Uterus (tissue), 4 donors: ENCODE measurements around the gene DGAT2. TPM values are rescaled to one million over a fixed set of nuclear protein-coding genes. Genes with fewer than 3 reads are reported as not detected.

Experiments used
- DNase-seq, 2 donors: peaks; one replicate each; pipeline ENCODE4 v3.0.0-alpha.2; 2019 to 2020
- H3K27ac ChIP-seq, 2 donors: fragments of 200-600 bp; sonication (generic); 1 replicate in 1 of 2; 2 replicates in 1 of 2; pipeline ENCODE4 v1.5.1; 2016 to 2018
- H3K27me3 ChIP-seq, 2 donors: fragments of 200-600 bp; sonication (generic); one replicate each; pipeline ENCODE4 v1.5.1; 2018 to 2019; ENCODE audit warnings: control low read depth in 1 of 2
- H3K36me3 ChIP-seq, 2 donors: fragments of 200-600 bp; sonication (generic); one replicate each; pipeline ENCODE4 v1.5.1; 2019; ENCODE audit warnings: control low read depth in 1 of 2
- H3K4me1 ChIP-seq, 2 donors: fragments of 200-600 bp; sonication (generic); one replicate each; pipeline ENCODE4 v1.5.1; 2018 to 2019; ENCODE audit warnings: control low read depth in 1 of 2
- H3K4me3 ChIP-seq, 2 donors: fragments of 200-600 bp; sonication (generic); 1 replicate in 1 of 2; 2 replicates in 1 of 2; pipeline ENCODE4 v1.5.1; 2018 to 2019; ENCODE audit warnings: mild to moderate bottlenecking in 1 of 2
- H3K9me3 ChIP-seq, 2 donors: fragments of 200-600 bp; sonication (generic); one replicate each; pipeline ENCODE4 v1.5.1; 2019; ENCODE audit warnings: control low read depth in 1 of 2
- POLR2A ChIP-seq, 2 donors: fragments of 450-650 bp; IDR thresholded peaks; one replicate each; pipeline ENCODE4 v1.6.1; 2016; ENCODE audit warnings: antibody characterized with exemption in 2 of 2, mild to moderate bottlenecking in 1 of 2, moderate library complexity in 1 of 2
- intact Hi-C: fragments of 100-400 bp; cut with DNase I; formaldehyde crosslinking; loops from one replicate; pipeline ENCODE4 v1.15.1; 2023; ENCODE audit warnings: low total_unique reads
- total RNA-seq, 4 donors: library from RNA; depleted of rRNA in 3 of 4; stranded (reverse); fragments of >200 nt in 3 of 4; gene quantifications; one replicate each; pipeline versions ENCODE4 v1.1.0 to v1.2.4, GENCODE V29; 2014 to 2023
- TF ChIP-seq, protein P1 (sequence below), 4 experiments: fragments of 200-600 bp in 2 of 4; fragments of 450-650 bp in 2 of 4; sonication (generic) in 2 of 4; IDR thresholded peaks; one replicate each; pipeline ENCODE4 v1.5.1; 2016 to 2019; ENCODE audit warnings: antibody characterized with exemption in 4 of 4, mild to moderate bottlenecking in 2 of 4, moderate library complexity in 1 of 4
- donor health status: DM: yes; HTN: yes; CAD: no.

The DGAT2 gene
- total RNA-seq, 4 donors from 2014 or later, result 0.29 to 1.5 (median 1.5) TPM; not detected in 1

DNA sequence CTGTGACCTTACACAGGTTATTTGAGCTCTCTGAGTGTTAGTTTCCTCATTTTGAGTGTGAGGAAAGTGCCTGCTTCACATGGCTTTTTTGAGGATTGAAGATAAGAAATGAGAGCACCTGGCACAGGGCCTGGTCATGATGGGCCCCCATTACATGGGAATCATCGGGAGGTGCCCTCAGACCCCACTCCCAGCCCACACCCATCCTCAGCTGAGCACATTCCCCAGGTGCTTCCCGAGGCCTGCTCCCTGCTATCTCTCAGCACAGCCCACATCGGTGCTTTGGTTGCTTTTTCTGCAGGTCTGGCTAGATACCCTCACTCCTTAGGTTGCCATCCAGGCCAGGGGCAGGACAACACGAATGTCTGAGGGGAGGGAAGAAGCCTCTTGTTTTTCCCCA, 16.6 kb downstream of the DGAT2 start:
- DNase-seq, result no peak
- no peak for TF ChIP-seq POLR2A (IDR thresholded peaks at IDR 0.05)
- TF ChIP-seq, protein P1, sequence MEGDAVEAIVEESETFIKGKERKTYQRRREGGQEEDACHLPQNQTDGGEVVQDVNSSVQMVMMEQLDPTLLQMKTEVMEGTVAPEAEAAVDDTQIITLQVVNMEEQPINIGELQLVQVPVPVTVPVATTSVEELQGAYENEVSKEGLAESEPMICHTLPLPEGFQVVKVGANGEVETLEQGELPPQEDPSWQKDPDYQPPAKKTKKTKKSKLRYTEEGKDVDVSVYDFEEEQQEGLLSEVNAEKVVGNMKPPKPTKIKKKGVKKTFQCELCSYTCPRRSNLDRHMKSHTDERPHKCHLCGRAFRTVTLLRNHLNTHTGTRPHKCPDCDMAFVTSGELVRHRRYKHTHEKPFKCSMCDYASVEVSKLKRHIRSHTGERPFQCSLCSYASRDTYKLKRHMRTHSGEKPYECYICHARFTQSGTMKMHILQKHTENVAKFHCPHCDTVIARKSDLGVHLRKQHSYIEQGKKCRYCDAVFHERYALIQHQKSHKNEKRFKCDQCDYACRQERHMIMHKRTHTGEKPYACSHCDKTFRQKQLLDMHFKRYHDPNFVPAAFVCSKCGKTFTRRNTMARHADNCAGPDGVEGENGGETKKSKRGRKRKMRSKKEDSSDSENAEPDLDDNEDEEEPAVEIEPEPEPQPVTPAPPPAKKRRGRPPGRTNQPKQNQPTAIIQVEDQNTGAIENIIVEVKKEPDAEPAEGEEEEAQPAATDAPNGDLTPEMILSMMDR (IDR thresholded peaks at IDR 0.05), result no peak
- no peaks in the 10 kb centered on the region for H3K4me1 ChIP-seq
- no peak overlapping the region for H3K4me3 ChIP-seq
- intact Hi-C loops, result no loop called here
- H3K27me3 ChIP-seq, result no peaks in the 10 kb centered on the region
- H3K9me3 ChIP-seq, result no peaks in the 10 kb centered on the region
- H3K36me3 ChIP-seq, result no peaks in the 10 kb centered on the region
- no peak overlapping the region for H3K27ac ChIP-seq

DNA sequence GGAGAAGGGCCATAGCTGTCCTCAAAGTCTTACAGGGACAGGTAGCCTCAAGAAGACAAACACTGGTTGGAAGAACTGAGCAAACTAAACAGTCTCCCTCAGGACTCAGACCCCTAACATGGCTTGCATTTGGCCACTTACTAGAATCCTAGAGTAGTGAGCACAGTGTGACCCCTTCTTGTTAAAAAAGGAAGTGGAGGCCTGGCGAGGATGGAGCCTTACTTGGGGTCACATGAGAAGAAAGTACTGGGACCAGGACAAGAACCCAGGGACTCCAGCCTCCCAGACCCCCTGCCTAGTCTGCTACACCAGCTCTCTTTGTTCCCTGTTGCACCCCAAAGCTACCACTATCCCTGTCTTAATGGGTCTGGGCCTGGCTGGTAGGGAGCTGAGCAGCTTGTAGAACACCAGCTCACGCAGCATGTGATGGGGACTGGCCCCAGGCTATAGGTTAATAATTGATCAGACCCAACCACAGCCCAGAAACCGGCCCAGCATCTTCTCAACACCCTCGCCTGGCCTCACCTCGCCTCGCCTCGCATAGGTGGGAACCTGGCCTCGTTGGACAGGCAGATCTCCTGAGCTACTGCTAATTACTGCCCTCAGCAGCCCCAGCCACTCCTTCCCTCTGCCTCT, 17.6 kb downstream of the DGAT2 start:
- TF ChIP-seq, protein P1 (IDR thresholded peaks at IDR 0.05), result no peak
- no peak for TF ChIP-seq POLR2A (IDR thresholded peaks at IDR 0.05)
- no peaks in the 10 kb centered on the region for H3K27me3 ChIP-seq
- no peak overlapping the region for H3K27ac ChIP-seq
- intact Hi-C loops, result no loop called here
- H3K9me3 ChIP-seq, result no peaks in the 10 kb centered on the region
- no peak for DNase-seq
- H3K36me3 ChIP-seq, result no peaks in the 10 kb centered on the region
- no peak overlapping the region for H3K4me3 ChIP-seq
- no peaks in the 10 kb centered on the region for H3K4me1 ChIP-seq

GRCh38 chr11:75789521-75789920, 20.9 kb downstream of the DGAT2 start:
- Histone ChIP-seq H3K4me1 (no peaks in the 10 kb centered on the region), H3K9me3 (no peaks in the 10 kb centered on the region), H3K36me3 (no peaks in the 10 kb centered on the region), H3K27me3 (no peaks in the 10 kb centered on the region), H3K27ac (no peak overlapping the region), H3K4me3 (no peak overlapping the region)
- DNase-seq, result no peak
- intact Hi-C loops, result no loop called here
- TF ChIP-seq, protein P1 (IDR thresholded peaks at IDR 0.05), result no peak
- TF ChIP-seq POLR2A (IDR thresholded peaks at IDR 0.05), result no peak

- DNase-seq, result no peak
- Histone ChIP-seq H3K36me3 (no peaks in the 10 kb centered on the region), H3K9me3 (no peaks in the 10 kb centered on the region), H3K27ac (no peak overlapping the region), H3K4me3 (no peak overlapping the region), H3K4me1 (no peaks in the 10 kb centered on the region), H3K27me3 (no peaks in the 10 kb centered on the region)
- TF ChIP-seq, protein P1 (IDR thresholded peaks at IDR 0.05), result no peak
- TF ChIP-seq POLR2A (IDR thresholded peaks at IDR 0.05), result no peak
- intact Hi-C loops, result loop anchor here (10.0 kb wide), 1 partner anchor 374 kb away; no protein-coding TSS in a partner anchor
Measured at GRCh38 chr11:75790986-75791385, 22.4 kb downstream of the DGAT2 start.

DNA sequence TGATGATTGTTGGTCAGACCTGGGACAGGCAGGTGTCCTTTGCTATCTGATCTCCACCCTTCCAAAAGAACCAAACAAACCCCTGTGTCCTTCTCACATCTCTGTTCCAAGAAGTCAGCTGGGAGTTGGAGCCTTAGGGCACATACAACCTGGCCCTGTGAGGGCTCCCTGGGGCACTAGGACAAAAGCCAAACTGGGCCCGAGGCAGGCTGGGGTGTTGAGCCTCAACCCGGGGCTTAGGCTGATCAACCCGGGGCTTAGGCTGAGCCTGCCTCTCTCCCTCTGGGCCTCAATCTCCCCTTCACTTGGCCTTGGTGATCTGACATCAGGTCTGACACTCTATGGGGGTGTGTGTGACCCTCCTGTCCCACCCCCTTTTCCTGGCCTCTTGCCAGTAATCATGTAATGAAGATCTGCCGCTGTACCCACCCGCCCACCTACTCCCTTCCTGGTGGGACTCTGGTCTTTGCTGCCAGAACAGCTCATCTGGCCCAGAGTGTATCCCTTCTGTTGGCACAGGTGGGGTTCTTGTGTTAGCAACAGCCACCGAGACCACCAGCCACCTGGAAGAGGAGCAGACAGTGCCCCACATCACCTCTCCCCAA, 23.7 kb downstream of the DGAT2 start:
- TF ChIP-seq, protein P1 (IDR thresholded peaks at IDR 0.05), result no peak
- no peak for TF ChIP-seq POLR2A (IDR thresholded peaks at IDR 0.05)
- no peak for DNase-seq
- no peaks in the 10 kb centered on the region for H3K27me3 ChIP-seq
- H3K27ac ChIP-seq, result no peak overlapping the region
- no peaks in the 10 kb centered on the region for H3K4me1 ChIP-seq
- intact Hi-C loops, result loop anchor here (10.0 kb wide), 1 partner anchor 373 kb away; no protein-coding TSS in a partner anchor
- H3K9me3 ChIP-seq, result no peaks in the 10 kb centered on the region
- H3K36me3 ChIP-seq, result no peaks in the 10 kb centered on the region
- H3K4me3 ChIP-seq, result no peak overlapping the region
